GM12878 (cell line): Measurements from ENCODE around the gene SCARB1. TPM values are rescaled to one million over a fixed set of nuclear protein-coding genes. Genes with fewer than 3 reads are reported as not detected.

Source experiments
- ATAC-seq: fragments of 200-7000 bp; cut with Tn5 transposase; 3 replicates; pipeline ENCODE4 v1.9.1; 2020; ENCODE audit warnings: mild to moderate bottlenecking, moderate library complexity
- BruUV-seq: library from RNA; stranded (reverse); fragments of 400-500 nt; replicated peaks from 2 replicates; lab custom pipeline; 2021; lab: Mats Ljungman, UMichigan
- CTCF ChIA-PET: fragments of 300-600 bp; sonication (Branson Sonifier 250); formaldehyde crosslinking; extraction: SDS; loops from one replicate; lab custom pipeline; 2021; ENCODE audit warnings: inconsistent platforms; lab: Yijun Ruan, JAX
- POLR2A ChIA-PET: fragments of 350-600 bp; formaldehyde crosslinking; extraction: SDS; loops from one replicate; lab custom pipeline; 2021; ENCODE audit warnings: inconsistent platforms; lab: Charles Lee
- RAD21 ChIA-PET: fragments of 300-600 bp; sonication (Branson Sonifier 250); formaldehyde crosslinking; loops from one replicate; lab custom pipeline; 2023; ENCODE audit warnings: antibody characterized with exemption; ENCODE audit not compliant: unreplicated experiment; lab: Charles Lee
- SMC1A ChIA-PET: fragments of 300-600 bp; sonication (Branson Sonifier 250); formaldehyde crosslinking; loops from one replicate; lab custom pipeline; 2023; ENCODE audit not compliant: unreplicated experiment, uncharacterized antibody; lab: Charles Lee
- DNase-seq: peaks from one replicate; pipeline ENCODE4 v3.0.0-alpha.2; 2011; ENCODE audit warnings: low read depth, low spot score
- FAIRE-seq: peaks from 3 replicates; lab custom pipeline; 2011; peaks lifted over from hg19 to GRCh38; lab: Jason Lieb, UNC
- H2AFZ ChIP-seq: 2 replicates; pipeline ENCODE4 v1.6.0; 2011; ENCODE audit warnings: low read depth, low read length, control low read depth; ENCODE audit not compliant: control insufficient read depth
- H3K27ac ChIP-seq: 2 replicates; pipeline ENCODE4 v1.5.1; 2011; ENCODE audit warnings: control low read depth; ENCODE audit not compliant: control insufficient read depth, insufficient read depth
- H3K27me3 ChIP-seq, 2 experiments: replicated peaks in 1 of 2; 2 replicates each; pipeline versions ENCODE4 v1.6.0 to v1.6.1; 2011; ENCODE audit warnings: low read length in 1 of 2; ENCODE audit not compliant: control insufficient read depth in 2 of 2, insufficient read depth in 2 of 2
- H3K36me3 ChIP-seq, 2 experiments: 2 replicates each; pipeline ENCODE4 v1.5.1; 2011; ENCODE audit warnings: low read length in 1 of 2; ENCODE audit not compliant: control insufficient read depth in 2 of 2, insufficient read depth in 2 of 2
- H3K4me1 ChIP-seq: 2 replicates; pipeline ENCODE4 v1.6.1; 2011; ENCODE audit warnings: mild to moderate bottlenecking, low read length, moderate library complexity, mixed read lengths; ENCODE audit not compliant: control insufficient read depth, insufficient read depth
- H3K4me2 ChIP-seq: 2 replicates; pipeline ENCODE4 v1.6.0; 2011; ENCODE audit warnings: control low read depth; ENCODE audit not compliant: control insufficient read depth, insufficient read depth
- H3K4me3 ChIP-seq: fragments of 200-600 bp; sonication (generic); 2 replicates; pipeline ENCODE4 v1.5.1; 2016
- H3K79me2 ChIP-seq: 2 replicates; pipeline ENCODE4 v1.6.0; 2011; ENCODE audit warnings: low read length; ENCODE audit not compliant: control insufficient read depth, insufficient read depth
- H3K9ac ChIP-seq: 2 replicates; pipeline ENCODE4 v1.8.0; 2011; ENCODE audit warnings: low read length, control low read depth, mixed read lengths; ENCODE audit not compliant: control insufficient read depth, insufficient read depth
- H3K9me3 ChIP-seq: replicated peaks from 3 replicates; pipeline ENCODE4 v1.5.1; 2011; ENCODE audit warnings: mild to moderate bottlenecking, low read length; ENCODE audit not compliant: control insufficient read depth, insufficient read depth
- H4K20me1 ChIP-seq: 2 replicates; pipeline ENCODE4 v1.6.0; 2011; ENCODE audit not compliant: control insufficient read depth, insufficient read depth
- ATF7 ChIP-seq: fragments of 450-650 bp; IDR thresholded peaks from 2 replicates; pipeline ENCODE4 v1.6.1; 2016; ENCODE audit warnings: low read depth, mild to moderate bottlenecking
- EZH2 ChIP-seq: IDR thresholded peaks from 2 replicates; pipeline ENCODE4 v1.6.1; 2012; ENCODE audit warnings: low read depth, mild to moderate bottlenecking, control low read depth, inconsistent platforms, low read length, borderline replicate concordance; ENCODE audit not compliant: control insufficient read depth
- GABPA ChIP-seq: IDR thresholded peaks from 2 replicates; pipeline ENCODE4 v1.6.1; 2014; ENCODE audit warnings: antibody characterized with exemption, low read depth, mild to moderate bottlenecking, inconsistent platforms
- HCFC1 ChIP-seq: fragments of 150-350 bp; IDR thresholded peaks from 2 replicates; pipeline ENCODE4 v1.6.1; 2014; ENCODE audit warnings: low read length
- MTA3 ChIP-seq: IDR thresholded peaks from 2 replicates; pipeline ENCODE4 v1.6.1; 2012; ENCODE audit warnings: low read length, inconsistent platforms, borderline replicate concordance
- RCOR1 ChIP-seq: conservative IDR thresholded peaks from 2 replicates; pipeline ENCODE4 v1.6.1; 2012; ENCODE audit warnings: low read depth, low read length, improper control_type of control experiment
- SIX5 ChIP-seq: IDR thresholded peaks from 2 replicates; pipeline ENCODE4 v1.6.1; 2011; ENCODE audit warnings: mild to moderate bottlenecking, low read depth, low read length, moderate library complexity; ENCODE audit not compliant: severe bottlenecking
- SMAD5 ChIP-seq: IDR thresholded peaks from 2 replicates; pipeline ENCODE4 v1.6.1; 2016; ENCODE audit warnings: antibody characterized with exemption, low read depth
- WGBS: methylation state at CpG from one replicate; pipeline ENCODE4 v1.1.6; 2016; ENCODE audit warnings: low lambda C conversion rate; ENCODE audit not compliant: insufficient replicate concordance, insufficient coverage; ENCODE audit errors: missing lambda C conversion rate; 5-methylcytosine and 5-hydroxymethylcytosine counted together
- in situ Hi-C: fragments of 300-500 bp; cut with MboI; formaldehyde crosslinking; loops from 9 replicates; pipeline ENCODE4 v1.14.3; 2018; ENCODE audit warnings: mixed read lengths
- intact Hi-C: fragments of 100-400 bp; cut with micrococcal nuclease; formaldehyde crosslinking; loops from one replicate; pipeline ENCODE4 v1.14.2; 2022; ENCODE audit not compliant: unreplicated experiment
- polyA plus RNA-seq, 11 experiments: library from polyadenylated mRNA; depleted of rRNA in 4 of 11; unstranded in 6 of 11; stranded (reverse) in 5 of 11; fragments of >200 nt; fragmentation: Nextera tagmentation in 4 of 11; fragmentation: Illumina TruSeq in 1 of 11; extraction: Ambion mirVana in 4 of 11; extraction: Trizol in 1 of 11; gene quantifications; 1 replicate in 1 of 11; 2 replicates in 10 of 11; pipeline versions ENCODE4 v1.2.1 to v1.2.3, GENCODE V29; 2011 to 2016; ENCODE audit warnings: inconsistent platforms in 2 of 11, missing spikeins in 2 of 11, low read depth in 1 of 11
- total RNA-seq, 4 experiments: library from RNA; depleted of rRNA in 3 of 4; stranded (reverse); fragments of >200 nt in 3 of 4; fragmentation: Illumina TruSeq in 1 of 4; extraction: Trizol in 1 of 4; gene quantifications; 2 replicates each; pipeline versions ENCODE4 v1.2.1 to v1.2.3, GENCODE V29; 2013 to 2021
- TF ChIP-seq, protein P1 (sequence below): fragments of 450-650 bp; IDR thresholded peaks from 2 replicates; pipeline ENCODE4 v1.6.1; 2017; ENCODE audit warnings: mild to moderate bottlenecking, moderate library complexity
- TF ChIP-seq, protein P2 (sequence below): IDR thresholded peaks from 2 replicates; pipeline ENCODE4 v1.6.1; 2012; ENCODE audit warnings: low read depth, low read length, improper control_type of control experiment

SCARB1 gene
- total and polyA plus RNA-seq, 10 of the 15 experiments (the other 5 are each of a cell fraction or from before 2014, with no cell fraction given): 0.34 to 104 (median 63.1) TPM

DNA sequence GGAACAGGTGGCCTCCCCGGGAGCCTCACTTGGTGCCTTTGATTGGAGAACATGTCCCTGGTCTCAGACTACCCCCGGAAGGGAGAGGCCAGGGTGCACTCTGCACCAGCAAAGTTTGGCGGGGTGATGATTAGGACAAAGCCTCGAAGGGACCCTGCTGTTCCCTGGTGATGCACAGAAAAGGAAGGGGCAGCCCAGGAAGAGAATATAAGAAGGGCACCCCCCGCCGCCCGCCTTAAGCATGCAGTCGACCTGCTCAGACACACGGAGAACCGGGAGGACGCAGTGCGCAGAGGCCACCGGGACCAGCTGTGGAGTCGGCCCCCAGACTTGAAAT is 6.9 kb downstream of the SCARB1 start:
- peak overlapping the region; percentile 6; the same call in 1 of the 2 replicates for H3K4me3 ChIP-seq
- H3K9me3 ChIP-seq: no peaks in the 10 kb centered on the region
- ATAC-seq (no peak), DNase-seq (no peak)
- H3K36me3 ChIP-seq: peaks cover 2 to 12% of the 10 kb centered on the region in 2 experiments
- intact Hi-C loops: no loop called here
- SMC1A ChIA-PET: interaction anchor here (0.7 to 1.3 kb wide), 4 partner anchors 29 to 50 kb away, joined by 3 to 5 read pairs (median 4); no protein-coding TSS in a partner anchor
- no peak overlapping the region for H3K27ac ChIP-seq
- no peak overlapping the region for H3K4me2 ChIP-seq
- CTCF ChIA-PET: interaction anchor here (0.6 to 2.7 kb wide), 5 partner anchors 11 to 361 kb away, joined by 3 to 11 read pairs (median 3); no protein-coding TSS in a partner anchor
- no peaks in the 10 kb centered on the region for H3K27me3 ChIP-seq
- RAD21 ChIA-PET: interaction anchor here (1.0 to 6.3 kb wide), 3 partner anchors 45 to 63 kb away, joined by 3 to 46 read pairs (median 4); no protein-coding TSS in a partner anchor
- H3K4me1 ChIP-seq: peaks cover 10% of the 10 kb centered on the region
- H3K79me2 ChIP-seq: peaks cover 86% of the 10 kb centered on the region
- H3K9ac ChIP-seq: no peak overlapping the region
- in situ Hi-C loops: no loop called here
- no peak for TF ChIP-seq SIX5
- TF ChIP-seq, protein P1, sequence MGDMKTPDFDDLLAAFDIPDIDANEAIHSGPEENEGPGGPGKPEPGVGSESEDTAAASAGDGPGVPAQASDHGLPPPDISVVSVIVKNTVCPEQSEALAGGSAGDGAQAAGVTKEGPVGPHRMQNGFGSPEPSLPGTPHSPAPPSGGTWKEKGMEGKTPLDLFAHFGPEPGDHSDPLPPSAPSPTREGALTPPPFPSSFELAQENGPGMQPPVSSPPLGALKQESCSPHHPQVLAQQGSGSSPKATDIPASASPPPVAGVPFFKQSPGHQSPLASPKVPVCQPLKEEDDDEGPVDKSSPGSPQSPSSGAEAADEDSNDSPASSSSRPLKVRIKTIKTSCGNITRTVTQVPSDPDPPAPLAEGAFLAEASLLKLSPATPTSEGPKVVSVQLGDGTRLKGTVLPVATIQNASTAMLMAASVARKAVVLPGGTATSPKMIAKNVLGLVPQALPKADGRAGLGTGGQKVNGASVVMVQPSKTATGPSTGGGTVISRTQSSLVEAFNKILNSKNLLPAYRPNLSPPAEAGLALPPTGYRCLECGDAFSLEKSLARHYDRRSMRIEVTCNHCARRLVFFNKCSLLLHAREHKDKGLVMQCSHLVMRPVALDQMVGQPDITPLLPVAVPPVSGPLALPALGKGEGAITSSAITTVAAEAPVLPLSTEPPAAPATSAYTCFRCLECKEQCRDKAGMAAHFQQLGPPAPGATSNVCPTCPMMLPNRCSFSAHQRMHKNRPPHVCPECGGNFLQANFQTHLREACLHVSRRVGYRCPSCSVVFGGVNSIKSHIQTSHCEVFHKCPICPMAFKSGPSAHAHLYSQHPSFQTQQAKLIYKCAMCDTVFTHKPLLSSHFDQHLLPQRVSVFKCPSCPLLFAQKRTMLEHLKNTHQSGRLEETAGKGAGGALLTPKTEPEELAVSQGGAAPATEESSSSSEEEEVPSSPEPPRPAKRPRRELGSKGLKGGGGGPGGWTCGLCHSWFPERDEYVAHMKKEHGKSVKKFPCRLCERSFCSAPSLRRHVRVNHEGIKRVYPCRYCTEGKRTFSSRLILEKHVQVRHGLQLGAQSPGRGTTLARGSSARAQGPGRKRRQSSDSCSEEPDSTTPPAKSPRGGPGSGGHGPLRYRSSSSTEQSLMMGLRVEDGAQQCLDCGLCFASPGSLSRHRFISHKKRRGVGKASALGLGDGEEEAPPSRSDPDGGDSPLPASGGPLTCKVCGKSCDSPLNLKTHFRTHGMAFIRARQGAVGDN: no peak
- no peak for TF ChIP-seq ATF7
- no peak for TF ChIP-seq SMAD5
- no peak for TF ChIP-seq GABPA
- no peak for TF ChIP-seq MTA3
- TF ChIP-seq, protein P2, sequence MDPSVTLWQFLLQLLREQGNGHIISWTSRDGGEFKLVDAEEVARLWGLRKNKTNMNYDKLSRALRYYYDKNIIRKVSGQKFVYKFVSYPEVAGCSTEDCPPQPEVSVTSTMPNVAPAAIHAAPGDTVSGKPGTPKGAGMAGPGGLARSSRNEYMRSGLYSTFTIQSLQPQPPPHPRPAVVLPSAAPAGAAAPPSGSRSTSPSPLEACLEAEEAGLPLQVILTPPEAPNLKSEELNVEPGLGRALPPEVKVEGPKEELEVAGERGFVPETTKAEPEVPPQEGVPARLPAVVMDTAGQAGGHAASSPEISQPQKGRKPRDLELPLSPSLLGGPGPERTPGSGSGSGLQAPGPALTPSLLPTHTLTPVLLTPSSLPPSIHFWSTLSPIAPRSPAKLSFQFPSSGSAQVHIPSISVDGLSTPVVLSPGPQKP: no peak
- TF ChIP-seq EZH2: no peak
- TF ChIP-seq HCFC1: no peak
- TF ChIP-seq RCOR1: no peak
- TF ChIP-seq, all 136 proteins: peak for 0
- Histone ChIP-seq H2AFZ (no peak overlapping the region), H4K20me1 (no peaks in the 10 kb centered on the region)
- POLR2A ChIA-PET: interaction anchor here (0.5 to 2.5 kb wide), 4 partner anchors 24 to 50 kb away, joined by 4 to 9 read pairs (median 6); no protein-coding TSS in a partner anchor
- WGBS: 93% methylated on average over 14 of the region's 14 CpGs
- no peak for FAIRE-seq
- BruUV-seq: no TSS peak
